GM12864 (cell line): ENCODE results near the gene DGKI.

Experiments
- DNase-seq: peaks from one replicate; pipeline ENCODE4 v3.0.0-alpha.2; 2011; ENCODE audit warnings: low read depth
- H3K4me3 ChIP-seq: 2 replicates; pipeline ENCODE4 v1.5.1; 2011; ENCODE audit warnings: mild to moderate bottlenecking, low read depth, low read length, control low read depth
- TF ChIP-seq, protein P1 (sequence below): IDR thresholded peaks from 2 replicates; pipeline ENCODE4 v1.5.1; 2011; ENCODE audit warnings: low read depth, mild to moderate bottlenecking, moderate library complexity, low read length, control low read depth, inconsistent platforms; ENCODE audit errors: missing control alignments

The DGKI gene

DNA sequence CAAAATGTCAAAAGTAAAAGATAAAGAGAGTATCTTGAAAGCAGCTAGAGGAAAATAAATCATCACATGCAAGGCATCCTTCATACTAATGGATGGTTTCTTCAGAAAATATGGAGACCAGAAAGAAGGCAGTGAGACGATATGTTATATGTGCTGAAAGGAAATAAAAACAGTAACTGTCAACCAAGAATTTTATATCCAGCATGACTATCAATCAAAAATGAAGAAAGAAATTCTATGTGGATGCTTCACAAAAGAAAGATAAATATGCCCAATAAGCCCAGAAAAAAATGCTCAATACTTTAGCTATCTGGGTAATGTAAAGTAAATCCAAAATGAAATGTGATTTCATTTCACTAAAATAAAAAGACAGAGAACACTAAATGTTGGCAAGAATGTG lies 142.1 kb downstream of the DGKI start:
- H3K4me3 ChIP-seq, result no peak overlapping the region
- TF ChIP-seq, protein P1, sequence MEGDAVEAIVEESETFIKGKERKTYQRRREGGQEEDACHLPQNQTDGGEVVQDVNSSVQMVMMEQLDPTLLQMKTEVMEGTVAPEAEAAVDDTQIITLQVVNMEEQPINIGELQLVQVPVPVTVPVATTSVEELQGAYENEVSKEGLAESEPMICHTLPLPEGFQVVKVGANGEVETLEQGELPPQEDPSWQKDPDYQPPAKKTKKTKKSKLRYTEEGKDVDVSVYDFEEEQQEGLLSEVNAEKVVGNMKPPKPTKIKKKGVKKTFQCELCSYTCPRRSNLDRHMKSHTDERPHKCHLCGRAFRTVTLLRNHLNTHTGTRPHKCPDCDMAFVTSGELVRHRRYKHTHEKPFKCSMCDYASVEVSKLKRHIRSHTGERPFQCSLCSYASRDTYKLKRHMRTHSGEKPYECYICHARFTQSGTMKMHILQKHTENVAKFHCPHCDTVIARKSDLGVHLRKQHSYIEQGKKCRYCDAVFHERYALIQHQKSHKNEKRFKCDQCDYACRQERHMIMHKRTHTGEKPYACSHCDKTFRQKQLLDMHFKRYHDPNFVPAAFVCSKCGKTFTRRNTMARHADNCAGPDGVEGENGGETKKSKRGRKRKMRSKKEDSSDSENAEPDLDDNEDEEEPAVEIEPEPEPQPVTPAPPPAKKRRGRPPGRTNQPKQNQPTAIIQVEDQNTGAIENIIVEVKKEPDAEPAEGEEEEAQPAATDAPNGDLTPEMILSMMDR, result no peak
- DNase-seq, result no peak

DNA sequence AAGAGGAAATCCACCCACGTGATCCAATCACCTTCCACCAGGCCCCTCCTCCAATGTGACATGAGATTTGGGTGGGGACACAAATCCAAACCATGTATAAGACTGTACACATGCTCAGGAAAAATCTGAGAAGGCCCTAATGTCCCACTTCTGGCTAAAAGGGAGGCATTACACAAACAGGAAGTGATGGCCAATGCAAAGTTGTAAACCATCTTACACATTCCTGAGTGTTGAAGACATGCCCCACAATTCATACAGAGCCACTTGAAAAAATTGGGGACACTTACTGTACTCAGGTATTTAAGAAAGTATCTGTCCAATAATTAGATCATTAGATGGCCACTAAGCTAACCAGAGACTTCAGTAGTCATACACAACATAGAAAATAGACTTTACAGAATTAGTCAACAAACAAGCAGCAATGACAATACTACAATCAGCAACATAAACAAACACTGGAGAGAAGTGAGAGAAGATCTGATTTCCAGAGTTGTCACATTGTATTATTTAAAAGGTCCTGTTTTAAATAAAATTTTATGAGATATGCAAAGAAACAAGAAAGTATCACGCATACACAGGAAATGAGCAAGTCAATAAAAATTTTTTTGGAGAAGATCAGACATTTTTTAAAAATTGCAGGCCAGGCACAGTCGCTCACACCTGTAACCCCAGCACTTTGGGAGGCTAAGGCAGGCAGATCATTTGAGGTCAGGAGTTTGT lies 143.3 kb downstream of the DGKI start:
- TF ChIP-seq, protein P1, result no peak
- no peak for DNase-seq
- H3K4me3 ChIP-seq, result no peak overlapping the region

DNA sequence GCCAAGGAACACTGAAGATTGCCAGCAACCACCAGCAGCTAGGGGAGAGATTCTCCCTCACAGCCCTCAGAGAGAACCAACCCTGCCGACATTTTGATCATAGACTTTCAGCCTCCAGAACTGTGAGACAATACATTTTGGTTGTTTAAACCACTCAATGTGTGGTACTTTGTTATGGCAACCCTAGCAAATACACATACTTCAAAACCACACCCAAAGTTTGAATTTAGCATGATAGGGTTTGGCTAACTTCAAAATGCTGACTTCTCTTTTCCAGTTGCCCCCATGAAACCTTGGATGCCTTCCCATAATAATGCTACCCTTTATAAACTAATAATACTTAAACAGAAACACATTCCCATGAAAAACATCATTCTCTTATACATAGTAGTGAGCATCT lies 149.8 kb downstream of the DGKI start:
- DNase-seq, result no peak
- no peak overlapping the region for H3K4me3 ChIP-seq
- TF ChIP-seq, protein P1, result no peak

DNA sequence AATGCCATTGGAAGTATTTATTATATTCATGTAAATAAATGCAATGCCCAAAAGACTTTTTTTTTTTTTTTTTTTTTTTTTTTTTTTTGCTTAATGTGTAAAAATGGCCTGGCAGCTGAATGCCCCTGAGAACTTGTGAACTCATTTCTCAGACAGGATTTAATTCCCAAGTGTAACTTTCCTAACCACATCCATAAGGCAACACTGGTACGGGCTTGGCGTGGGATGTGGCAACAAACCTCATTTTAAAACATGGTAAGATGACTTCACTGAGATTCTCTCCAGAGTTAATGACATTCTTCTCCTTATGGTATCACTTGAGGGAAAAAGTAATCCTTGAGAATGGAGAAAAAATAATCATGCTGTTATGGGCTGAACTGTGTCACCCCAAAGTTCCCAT lies 150.4 kb downstream of the DGKI start:
- TF ChIP-seq, protein P1, result no peak
- DNase-seq, result no peak
- H3K4me3 ChIP-seq, result no peak overlapping the region

DNA sequence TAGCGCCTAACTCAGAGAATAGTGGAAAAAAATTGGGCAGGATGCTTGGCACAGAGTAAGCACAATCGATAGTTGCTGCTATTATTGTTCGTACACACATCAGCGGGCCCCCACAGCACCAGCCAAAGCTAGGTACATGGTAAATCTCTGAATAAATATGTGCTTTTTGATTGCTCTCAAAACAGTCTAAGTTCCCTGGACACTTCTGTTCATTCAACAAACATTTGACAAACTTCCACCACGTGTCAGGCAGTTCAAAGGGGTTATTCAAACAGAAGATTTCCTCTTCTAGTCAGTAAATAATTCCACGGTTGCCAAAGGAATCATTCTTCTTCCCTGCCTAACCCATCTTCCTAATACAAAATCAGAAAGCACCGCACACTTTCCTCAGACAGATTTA lies 150.8 kb downstream of the DGKI start:
- no peak overlapping the region for H3K4me3 ChIP-seq
- TF ChIP-seq, protein P1, result no peak
- no peak for DNase-seq

DNA sequence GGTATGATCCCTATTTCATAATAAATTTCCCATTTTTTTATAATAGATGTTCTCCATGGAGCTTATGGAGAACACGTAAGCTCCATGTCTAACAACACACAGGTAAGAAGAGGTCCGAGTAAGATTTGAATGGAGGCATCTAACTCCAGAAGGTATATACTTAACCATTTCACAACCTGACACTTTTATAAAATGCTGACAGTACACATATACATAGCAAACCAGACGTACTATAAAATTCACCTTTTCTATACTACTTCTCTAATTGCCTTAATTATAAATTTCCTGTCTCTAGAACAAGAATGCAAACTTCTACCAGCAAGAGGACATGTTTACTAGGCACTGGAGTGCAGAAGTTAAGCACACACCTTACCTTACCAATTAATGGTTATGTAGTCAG lies 151.3 kb downstream of the DGKI start:
- DNase-seq, result no peak
- no peak overlapping the region for H3K4me3 ChIP-seq
- TF ChIP-seq, protein P1, result no peak

DNA sequence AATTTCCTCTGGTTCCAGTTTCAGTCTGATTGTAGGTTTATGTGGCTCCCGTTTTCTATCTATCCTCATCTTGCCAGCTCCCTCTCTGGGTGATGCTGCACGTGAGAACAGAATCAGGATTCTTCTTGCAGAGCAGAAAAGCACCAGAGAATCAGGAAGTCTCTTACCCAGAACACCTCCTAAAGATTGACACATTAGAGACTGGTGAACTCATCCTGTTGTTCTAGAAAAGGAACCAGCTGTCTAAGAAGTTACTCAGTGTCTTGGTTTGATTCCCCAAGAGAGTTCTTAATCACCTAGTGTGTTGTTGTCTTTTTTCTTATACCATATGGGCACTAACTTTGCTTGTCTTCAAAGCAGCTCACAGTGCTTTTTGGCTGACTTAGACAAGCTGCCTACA lies 152.4 kb downstream of the DGKI start:
- no peak for DNase-seq
- TF ChIP-seq, protein P1, result no peak

More for the DNA sequence above, 152.4 kb downstream of the DGKI start:
- no peak overlapping the region for H3K4me3 ChIP-seq
